Measurements from ENCODE around the gene NID1.

- TF ChIP-seq, protein P1, sequence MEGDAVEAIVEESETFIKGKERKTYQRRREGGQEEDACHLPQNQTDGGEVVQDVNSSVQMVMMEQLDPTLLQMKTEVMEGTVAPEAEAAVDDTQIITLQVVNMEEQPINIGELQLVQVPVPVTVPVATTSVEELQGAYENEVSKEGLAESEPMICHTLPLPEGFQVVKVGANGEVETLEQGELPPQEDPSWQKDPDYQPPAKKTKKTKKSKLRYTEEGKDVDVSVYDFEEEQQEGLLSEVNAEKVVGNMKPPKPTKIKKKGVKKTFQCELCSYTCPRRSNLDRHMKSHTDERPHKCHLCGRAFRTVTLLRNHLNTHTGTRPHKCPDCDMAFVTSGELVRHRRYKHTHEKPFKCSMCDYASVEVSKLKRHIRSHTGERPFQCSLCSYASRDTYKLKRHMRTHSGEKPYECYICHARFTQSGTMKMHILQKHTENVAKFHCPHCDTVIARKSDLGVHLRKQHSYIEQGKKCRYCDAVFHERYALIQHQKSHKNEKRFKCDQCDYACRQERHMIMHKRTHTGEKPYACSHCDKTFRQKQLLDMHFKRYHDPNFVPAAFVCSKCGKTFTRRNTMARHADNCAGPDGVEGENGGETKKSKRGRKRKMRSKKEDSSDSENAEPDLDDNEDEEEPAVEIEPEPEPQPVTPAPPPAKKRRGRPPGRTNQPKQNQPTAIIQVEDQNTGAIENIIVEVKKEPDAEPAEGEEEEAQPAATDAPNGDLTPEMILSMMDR (IDR thresholded peaks at IDR 0.05; ENCODE audit: insufficient read depth, low read depth, low read length), result no peak
- TF ChIP-seq EZH2 (IDR thresholded peaks at IDR 0.05; ENCODE audit: insufficient read depth, low read length), result no peak
Measured at GRCh38 chr1:236057546-236057945, 7.3 kb downstream of the NID1 start.

All from astrocyte (in vitro differentiated cells and primary cell).